ENCODE data around the gene OLFM4.
"Not testable (repeated sequence)": the region's sequence is repeated elsewhere in the genome, so short reads cannot be mapped to it uniquely, and the experiment has no call there.

Gene OLFM4

GRCh38 chr13:53028637-53029203 is at the start of gene OLFM4:
OLFM4 (plus strand) TSS chr13:53028813; CDS start chr13:53028837, 24 bp downstream.
- no peak for DNase-seq

- no peak for DNase-seq
These were observed 49.6 kb upstream of the OLFM4 start for GRCh38 chr13:52978989-52979388.

- DNase-seq, result no peak
These were observed 47.9 kb upstream of the OLFM4 start for GRCh38 chr13:52980695-52981094.

- DNase-seq, result no peak
These were observed 44.8 kb upstream of the OLFM4 start for GRCh38 chr13:52983836-52984235.

GRCh38 chr13:52984881-52985363 is 43.7 kb upstream of the OLFM4 start:
- no peak for DNase-seq

GRCh38 chr13:52991344-52992020 is 37.1 kb upstream of the OLFM4 start:
- no peak for DNase-seq

GRCh38 chr13:52992110-52992509 is 36.5 kb upstream of the OLFM4 start:
- DNase-seq, result no peak

GRCh38 chr13:52994051-52994450 is 34.6 kb upstream of the OLFM4 start:
- DNase-seq, result no peak

GRCh38 chr13:52994865-52995264 is 33.7 kb upstream of the OLFM4 start:
- DNase-seq, result no peak

- no peak for DNase-seq
These were observed 32.7 kb upstream of the OLFM4 start for GRCh38 chr13:52995946-52996345.

- no peak for DNase-seq
These were observed 30.4 kb upstream of the OLFM4 start for GRCh38 chr13:52997951-52998876.

GRCh38 chr13:52999093-52999696 is 29.4 kb upstream of the OLFM4 start:
- no peak for DNase-seq

- DNase-seq, result no peak
These were observed 27.0 kb upstream of the OLFM4 start for GRCh38 chr13:53001444-53002225.

GRCh38 chr13:53004573-53004972 is 24.0 kb upstream of the OLFM4 start:
- DNase-seq, result no peak

- no peak for DNase-seq
These were observed 23.0 kb upstream of the OLFM4 start for GRCh38 chr13:53005626-53006025.

GRCh38 chr13:53007872-53008271 is 20.7 kb upstream of the OLFM4 start:
- no peak for DNase-seq

- no peak for DNase-seq
These were observed 18.1 kb upstream of the OLFM4 start for GRCh38 chr13:53010374-53011105.

GRCh38 chr13:53012707-53013106 is 15.9 kb upstream of the OLFM4 start:
- no peak for DNase-seq

- DNase-seq, result no peak
These were observed 15.5 kb upstream of the OLFM4 start for GRCh38 chr13:53013113-53013512.

- DNase-seq, result not testable (repeated sequence)
These were observed 14.6 kb upstream of the OLFM4 start for GRCh38 chr13:53014018-53014417.

Data from activated T-cell treated with anti-CD3 and anti-CD28 coated beads, Interleukin-2, amount 50 U/mL, for 1 hour (primary cell).